ENCODE results near the gene TBRG1.

The TBRG1 gene

GRCh38 chr11:124612567-124613246, 10.0 kb upstream of the TBRG1 start:
- DNase-seq (ENCODE audit: low read depth, low spot score), result no peak

GRCh38 chr11:124618863-124619262, 3.8 kb upstream of the TBRG1 start:
- DNase-seq (ENCODE audit: low read depth, low spot score), result no peak

- DNase-seq (ENCODE audit: low read depth, low spot score), result no peak
Measured at GRCh38 chr11:124623861-124624525, 1.3 kb downstream of the TBRG1 start.

- DNase-seq (ENCODE audit: low read depth, low spot score), result no peak
Measured at GRCh38 chr11:124625504-124626168, 3.0 kb downstream of the TBRG1 start.

- DNase-seq (ENCODE audit: low read depth, low spot score), result no peak
Measured at GRCh38 chr11:124627546-124627945, 4.9 kb downstream of the TBRG1 start.

- no peak for DNase-seq (ENCODE audit: low read depth, low spot score)
Measured at GRCh38 chr11:124629961-124630360, 7.3 kb downstream of the TBRG1 start.

GRCh38 chr11:124633355-124633754, 10.7 kb downstream of the TBRG1 start:
- no peak for DNase-seq (ENCODE audit: low read depth, low spot score)

- DNase-seq (ENCODE audit: low read depth, low spot score), result no peak
Measured at GRCh38 chr11:124635932-124636331, 13.3 kb downstream of the TBRG1 start.

- DNase-seq (ENCODE audit: low read depth, low spot score), result no peak
Measured at GRCh38 chr11:124638500-124638899, 15.8 kb downstream of the TBRG1 start.

- no peak for DNase-seq (ENCODE audit: low read depth, low spot score)
Measured at GRCh38 chr11:124639186-124639585, 16.5 kb downstream of the TBRG1 start.

GRCh38 chr11:124640666-124641065, 18.0 kb downstream of the TBRG1 start:
- no peak for DNase-seq (ENCODE audit: low read depth, low spot score)

GRCh38 chr11:124642628-124643027, 20.0 kb downstream of the TBRG1 start:
- DNase-seq (ENCODE audit: low read depth, low spot score), result no peak

- no peak for DNase-seq (ENCODE audit: low read depth, low spot score)
Measured at GRCh38 chr11:124643042-124643604, 20.5 kb downstream of the TBRG1 start.

GRCh38 chr11:124643605-124644425, 21.2 kb downstream of the TBRG1 start:
- DNase-seq (ENCODE audit: low read depth, low spot score), result no peak

- no peak for DNase-seq (ENCODE audit: low read depth, low spot score)
Measured at GRCh38 chr11:124644426-124645280, 22.0 kb downstream of the TBRG1 start.

- no peak for DNase-seq (ENCODE audit: low read depth, low spot score)
Measured at GRCh38 chr11:124646148-124646547, 23.5 kb downstream of the TBRG1 start.

GRCh38 chr11:124648610-124649009, 25.9 kb downstream of the TBRG1 start:
- no peak for DNase-seq (ENCODE audit: low read depth, low spot score)

GRCh38 chr11:124656774-124657630, 34.3 kb downstream of the TBRG1 start:
- DNase-seq (ENCODE audit: low read depth, low spot score), result no peak

- no peak for DNase-seq (ENCODE audit: low read depth, low spot score)
Measured at GRCh38 chr11:124657904-124658303, 35.2 kb downstream of the TBRG1 start.

GRCh38 chr11:124658501-124658900, 35.8 kb downstream of the TBRG1 start:
- DNase-seq (ENCODE audit: low read depth, low spot score), result no peak
